ENCODE measurements around the gene FBLL1. TPM values are rescaled to one million over a fixed set of nuclear protein-coding genes. Genes with fewer than 3 reads are reported as not detected.
"Not testable (repeated sequence)": the region's sequence is repeated elsewhere in the genome, so short reads cannot be mapped to it uniquely, and the experiment has no call there.

Gene FBLL1
- polyA plus RNA-seq, 1 of the 3 experiments (the other 2 are of a cell fraction): 4.4 TPM

DNA sequence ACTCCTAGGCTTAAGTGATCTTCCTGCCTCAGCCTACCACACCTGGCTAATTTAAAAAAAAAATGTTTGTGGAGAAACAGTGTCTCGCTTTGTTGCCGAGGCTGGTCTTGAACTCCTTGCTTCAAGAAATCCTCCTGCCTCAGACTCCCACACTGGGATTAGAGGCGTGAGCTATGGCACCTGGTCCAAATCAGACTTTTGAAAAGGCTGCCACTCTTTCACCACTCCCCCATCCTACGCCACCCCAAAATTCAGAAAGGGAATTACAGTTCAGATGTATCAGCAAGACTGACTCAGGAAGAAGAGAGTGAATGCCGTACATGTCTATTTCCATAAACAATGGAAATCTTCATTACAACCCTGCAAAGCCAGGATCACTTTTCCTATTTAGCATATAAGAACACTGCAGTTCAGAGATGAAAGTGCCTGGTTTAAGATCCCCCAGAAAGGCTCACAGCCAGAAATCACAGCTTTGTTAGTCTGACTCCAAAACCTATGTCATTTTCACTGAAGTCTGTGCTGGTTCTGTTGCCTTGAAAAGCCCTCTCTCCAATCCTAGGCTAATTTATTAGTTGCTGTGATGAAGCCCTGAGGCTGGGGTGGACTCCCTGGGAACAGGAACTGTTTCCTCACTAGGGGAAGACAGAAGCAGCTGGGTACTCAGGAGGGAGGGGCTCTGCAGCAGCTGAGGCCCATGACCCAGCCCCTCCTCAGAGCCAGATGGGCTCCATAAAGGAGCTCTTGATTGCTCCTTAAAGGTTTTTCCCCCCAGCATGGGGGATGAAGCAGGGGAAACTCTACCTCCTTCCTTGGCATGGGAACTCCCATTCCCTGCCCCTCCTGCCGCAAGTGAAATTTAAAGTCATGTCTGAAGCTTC lies 3.1 kb downstream of the FBLL1 start:
- Histone ChIP-seq H3K27ac (ENCODE audit: low read depth in 2 of 2, low read length in 1 of 2) (no peak overlapping the region; a peak in 1 of 4 replicates), H3K27me3 (ENCODE audit: insufficient read depth) (no peaks in the 10 kb centered on the region), H3K4me1 (ENCODE audit: control insufficient read depth in 1 of 2, insufficient read depth in 2 of 2, low read depth in 1 of 2, low read length in 1 of 2) (peaks cover 0 to 26% of the 10 kb centered on the region in 2 experiments; a peak in 2 of 4 replicates), H3K36me3 (replicated peaks in 1 of 2; ENCODE audit: control insufficient read depth in 1 of 2, insufficient read depth in 2 of 2, low read length in 1 of 2) (no peaks in the 10 kb centered on the region), H3K9me3 (no peaks in the 10 kb centered on the region), H3F3A (replicated peaks; ENCODE audit: insufficient read depth) (no peaks in the 10 kb centered on the region), H3K4me3 (ENCODE audit: low read depth in 2 of 2, low read length in 1 of 2) (no peak overlapping the region), H3K9ac (no peak overlapping the region), H3K79me2 (ENCODE audit: insufficient read depth) (no peaks in the 10 kb centered on the region), H2AFZ (ENCODE audit: low read depth) (no peak overlapping the region), H3K4me2 (no peak overlapping the region), H3K9me2 (no peaks in the 10 kb centered on the region), H4K20me1 (ENCODE audit: insufficient read depth) (no peaks in the 10 kb centered on the region)
- WGBS (ENCODE audit: low lambda C conversion rate): 81% methylated on average over 6 of the region's 6 CpGs
- CTCF ChIA-PET: interaction anchor here (0.9 to 1.3 kb wide), 2 partner anchors 15 to 46 kb away, joined by 3 to 4 read pairs; no protein-coding TSS in a partner anchor
- POLR2A ChIA-PET: interaction anchor here (0.6 kb wide), 1 partner anchor 8 kb away, joined by 3 read pairs; no protein-coding TSS in a partner anchor
- peak; percentile 51 for DNase-seq
- TF ChIP-seq USF1 (IDR thresholded peaks at IDR 0.05; ENCODE audit: borderline replicate concordance, low read depth) (no peak), TEAD4 (IDR thresholded peaks at IDR 0.05; ENCODE audit: borderline replicate concordance, insufficient read depth) (no peak), NRF1 (IDR thresholded peaks at IDR 0.05; ENCODE audit: low read depth, low read length) (no peak), RXRA (IDR thresholded peaks at IDR 0.05; ENCODE audit: borderline replicate concordance, low read depth) (no peak)

- 66% methylated on average over 7 of the region's 7 CpGs for WGBS (ENCODE audit: low lambda C conversion rate)
- H3F3A ChIP-seq (replicated peaks; ENCODE audit: insufficient read depth); H3K27ac ChIP-seq (ENCODE audit: low read depth in 2 of 2, low read length in 1 of 2); H4K20me1 ChIP-seq (ENCODE audit: insufficient read depth); POLR2A ChIA-PET; H3K27me3 ChIP-seq (ENCODE audit: insufficient read depth); CTCF ChIA-PET; DNase-seq; H3K9ac ChIP-seq; H3K9me2 ChIP-seq; H2AFZ ChIP-seq (ENCODE audit: low read depth); H3K9me3 ChIP-seq; H3K4me2 ChIP-seq; H3K4me3 ChIP-seq (ENCODE audit: low read depth in 2 of 2, low read length in 1 of 2); H3K36me3 ChIP-seq (replicated peaks in 1 of 2; ENCODE audit: control insufficient read depth in 1 of 2, insufficient read depth in 2 of 2, low read length in 1 of 2); H3K79me2 ChIP-seq (ENCODE audit: insufficient read depth): not testable (repeated sequence)
- peaks cover 0 to 18% of the 10 kb centered on the region in 2 experiments; a peak in 1 of 4 replicates for H3K4me1 ChIP-seq (ENCODE audit: control insufficient read depth in 1 of 2, insufficient read depth in 2 of 2, low read depth in 1 of 2, low read length in 1 of 2)
Measured at GRCh38 chr5:168534351-168534750, 5.2 kb downstream of the FBLL1 start.

DNA sequence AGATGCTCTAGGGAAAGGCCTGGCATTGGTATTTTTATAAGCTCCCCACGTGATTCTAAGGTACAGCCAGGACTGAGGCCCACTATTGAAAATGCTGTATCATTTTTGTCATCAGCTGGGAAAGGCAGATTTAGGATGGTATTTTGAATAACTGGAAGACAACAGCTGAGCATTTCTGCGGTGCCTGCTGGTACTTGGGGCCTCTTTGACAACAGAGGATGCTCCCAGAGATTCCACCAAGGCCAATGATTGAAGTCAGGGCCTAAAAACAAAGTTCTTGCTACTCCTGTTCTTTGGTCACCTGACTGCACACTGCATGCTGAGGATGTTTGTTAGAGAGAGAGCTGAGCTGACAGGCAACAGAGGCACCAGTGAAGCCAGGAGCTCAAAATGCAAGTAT lies 8.1 kb downstream of the FBLL1 start:
- Histone ChIP-seq H3K36me3 (replicated peaks in 1 of 2; ENCODE audit: control insufficient read depth in 1 of 2, insufficient read depth in 2 of 2, low read length in 1 of 2) (no peaks in the 10 kb centered on the region), H3K4me3 (ENCODE audit: low read depth in 2 of 2, low read length in 1 of 2) (no peak overlapping the region), H3K79me2 (ENCODE audit: insufficient read depth) (no peaks in the 10 kb centered on the region), H3K4me2 (no peak overlapping the region), H3F3A (replicated peaks; ENCODE audit: insufficient read depth) (no peaks in the 10 kb centered on the region), H3K4me1 (ENCODE audit: control insufficient read depth in 1 of 2, insufficient read depth in 2 of 2, low read depth in 1 of 2, low read length in 1 of 2) (peaks cover 0 to 2% of the 10 kb centered on the region in 2 experiments; a peak in 1 of 4 replicates), H3K9ac (no peak overlapping the region), H2AFZ (ENCODE audit: low read depth) (no peak overlapping the region), H3K27ac (ENCODE audit: low read depth in 2 of 2, low read length in 1 of 2) (no peak overlapping the region), H4K20me1 (ENCODE audit: insufficient read depth) (no peaks in the 10 kb centered on the region), H3K27me3 (ENCODE audit: insufficient read depth) (no peaks in the 10 kb centered on the region), H3K9me2 (no peaks in the 10 kb centered on the region), H3K9me3 (no peaks in the 10 kb centered on the region)
- CTCF ChIA-PET: interaction anchor here (0.8 to 1.1 kb wide), 2 partner anchors 12 to 269 kb away, joined by 3 read pairs; no protein-coding TSS in a partner anchor
- 72% methylated on average over 2 of the region's 2 CpGs for WGBS (ENCODE audit: low lambda C conversion rate)
- POLR2A ChIA-PET: no interaction called here
- no peak for DNase-seq
- TF ChIP-seq MEF2A (IDR thresholded peaks at IDR 0.05; ENCODE audit: borderline replicate concordance, low read depth) (no peak), CHD2 (IDR thresholded peaks at IDR 0.05; ENCODE audit: low read length, partially characterized antibody) (no peak), RAD21 (IDR thresholded peaks at IDR 0.05; ENCODE audit: low read length) (no peak), GABPA (IDR thresholded peaks at IDR 0.05; ENCODE audit: low read depth) (no peak), FOSL2 (IDR thresholded peaks at IDR 0.05; ENCODE audit: borderline replicate concordance, low read depth) (no peak), TAF1 (IDR thresholded peaks at IDR 0.05; ENCODE audit: borderline replicate concordance, low read depth, low read length) (no peak), GATA2 (CRISPR knock-in tag; IDR thresholded peaks at IDR 0.05) (no peak)
- TF ChIP-seq, protein P1, sequence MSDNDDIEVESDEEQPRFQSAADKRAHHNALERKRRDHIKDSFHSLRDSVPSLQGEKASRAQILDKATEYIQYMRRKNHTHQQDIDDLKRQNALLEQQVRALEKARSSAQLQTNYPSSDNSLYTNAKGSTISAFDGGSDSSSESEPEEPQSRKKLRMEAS (IDR thresholded peaks at IDR 0.05; ENCODE audit: low read depth): no peak
- TF ChIP-seq, protein P2, sequence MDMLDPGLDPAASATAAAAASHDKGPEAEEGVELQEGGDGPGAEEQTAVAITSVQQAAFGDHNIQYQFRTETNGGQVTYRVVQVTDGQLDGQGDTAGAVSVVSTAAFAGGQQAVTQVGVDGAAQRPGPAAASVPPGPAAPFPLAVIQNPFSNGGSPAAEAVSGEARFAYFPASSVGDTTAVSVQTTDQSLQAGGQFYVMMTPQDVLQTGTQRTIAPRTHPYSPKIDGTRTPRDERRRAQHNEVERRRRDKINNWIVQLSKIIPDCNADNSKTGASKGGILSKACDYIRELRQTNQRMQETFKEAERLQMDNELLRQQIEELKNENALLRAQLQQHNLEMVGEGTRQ (IDR thresholded peaks at IDR 0.05; ENCODE audit: borderline replicate concordance, low read depth, low read length): no peak
- TF ChIP-seq, protein P3, sequence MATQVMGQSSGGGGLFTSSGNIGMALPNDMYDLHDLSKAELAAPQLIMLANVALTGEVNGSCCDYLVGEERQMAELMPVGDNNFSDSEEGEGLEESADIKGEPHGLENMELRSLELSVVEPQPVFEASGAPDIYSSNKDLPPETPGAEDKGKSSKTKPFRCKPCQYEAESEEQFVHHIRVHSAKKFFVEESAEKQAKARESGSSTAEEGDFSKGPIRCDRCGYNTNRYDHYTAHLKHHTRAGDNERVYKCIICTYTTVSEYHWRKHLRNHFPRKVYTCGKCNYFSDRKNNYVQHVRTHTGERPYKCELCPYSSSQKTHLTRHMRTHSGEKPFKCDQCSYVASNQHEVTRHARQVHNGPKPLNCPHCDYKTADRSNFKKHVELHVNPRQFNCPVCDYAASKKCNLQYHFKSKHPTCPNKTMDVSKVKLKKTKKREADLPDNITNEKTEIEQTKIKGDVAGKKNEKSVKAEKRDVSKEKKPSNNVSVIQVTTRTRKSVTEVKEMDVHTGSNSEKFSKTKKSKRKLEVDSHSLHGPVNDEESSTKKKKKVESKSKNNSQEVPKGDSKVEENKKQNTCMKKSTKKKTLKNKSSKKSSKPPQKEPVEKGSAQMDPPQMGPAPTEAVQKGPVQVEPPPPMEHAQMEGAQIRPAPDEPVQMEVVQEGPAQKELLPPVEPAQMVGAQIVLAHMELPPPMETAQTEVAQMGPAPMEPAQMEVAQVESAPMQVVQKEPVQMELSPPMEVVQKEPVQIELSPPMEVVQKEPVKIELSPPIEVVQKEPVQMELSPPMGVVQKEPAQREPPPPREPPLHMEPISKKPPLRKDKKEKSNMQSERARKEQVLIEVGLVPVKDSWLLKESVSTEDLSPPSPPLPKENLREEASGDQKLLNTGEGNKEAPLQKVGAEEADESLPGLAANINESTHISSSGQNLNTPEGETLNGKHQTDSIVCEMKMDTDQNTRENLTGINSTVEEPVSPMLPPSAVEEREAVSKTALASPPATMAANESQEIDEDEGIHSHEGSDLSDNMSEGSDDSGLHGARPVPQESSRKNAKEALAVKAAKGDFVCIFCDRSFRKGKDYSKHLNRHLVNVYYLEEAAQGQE (IDR thresholded peaks at IDR 0.05; ENCODE audit: low read depth, low read length): no peak

Data from SK-N-SH (cell line).